Activated CD4-positive, alpha-beta T cell treated with anti-CD3 and anti-CD28 coated beads, Interleukin-2, amount 50 U/mL, for 4 hours (primary cell): ENCODE measurements around the gene OPCML.

Experiments
- DNase-seq, 2 experiments: peaks; one replicate each; pipeline ENCODE4 v3.0.0-alpha.2; 2020

Gene OPCML

GRCh38 chr11:132822276-132822675 lies 710.0 kb downstream of the OPCML start:
- DNase-seq: no peak

DNA sequence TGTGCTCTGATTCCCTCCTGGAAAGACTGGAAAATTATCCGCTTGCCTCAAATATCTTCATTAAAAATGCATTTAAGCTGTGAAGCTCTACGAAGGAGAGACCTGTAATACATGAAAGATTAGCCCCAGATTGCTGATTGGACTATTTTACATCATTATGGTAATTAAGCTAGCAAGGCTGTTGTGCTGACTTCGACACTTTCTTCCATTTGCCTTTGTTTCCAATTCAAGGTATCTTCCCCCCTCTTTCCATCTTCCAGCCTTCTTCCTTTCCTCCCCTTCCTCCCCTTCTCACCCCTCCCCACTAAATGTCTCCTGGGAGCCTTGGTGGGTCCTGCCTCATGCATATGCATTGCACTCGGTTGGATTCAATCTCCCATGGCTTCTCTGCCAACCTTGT lies 710.8 kb downstream of the OPCML start:
- no peak for DNase-seq

DNA sequence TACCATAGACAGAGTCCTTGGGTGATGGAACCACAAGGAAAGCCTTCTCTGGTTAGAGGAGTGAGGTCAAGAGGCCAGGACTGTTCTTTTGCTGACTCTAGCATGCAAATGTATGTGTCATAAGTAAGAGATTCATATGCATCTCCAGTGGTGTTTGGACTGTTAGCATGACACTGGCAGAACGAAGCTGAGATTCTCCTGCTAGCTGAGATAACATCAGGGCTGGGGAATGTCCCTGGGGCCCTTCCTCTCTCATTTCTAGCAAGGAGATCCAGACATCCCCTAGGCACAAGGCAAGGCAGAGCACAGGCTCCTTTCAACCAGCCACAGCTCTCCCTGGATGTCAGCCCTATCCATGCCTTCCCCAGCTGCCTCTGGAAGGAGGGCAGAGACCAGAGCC lies 711.3 kb downstream of the OPCML start:
- DNase-seq: no peak

- DNase-seq: no peak
These were observed 713.4 kb downstream of the OPCML start for GRCh38 chr11:132818951-132819350.

DNA sequence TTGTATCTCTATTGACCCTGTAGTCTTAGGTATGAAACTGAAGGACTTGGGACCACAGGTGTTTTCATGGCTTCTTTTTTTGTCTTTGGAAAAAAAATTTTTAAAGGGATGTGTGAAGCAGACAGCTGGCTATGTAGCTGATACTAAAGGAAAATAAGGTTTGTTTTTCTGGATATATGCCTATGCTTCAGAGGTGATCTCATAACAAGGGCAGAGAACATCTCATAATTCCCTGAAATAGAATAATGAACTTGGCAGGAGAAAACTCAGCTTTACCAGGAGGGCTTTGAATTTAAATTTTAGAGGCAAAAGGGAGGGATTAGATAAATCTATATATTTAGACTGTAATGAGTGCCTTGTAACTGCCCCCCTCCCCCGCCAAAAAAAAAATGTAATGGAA lies 714.9 kb downstream of the OPCML start:
- DNase-seq: no peak

GRCh38 chr11:132814410-132814809 lies 717.9 kb downstream of the OPCML start:
- DNase-seq: no peak

DNA sequence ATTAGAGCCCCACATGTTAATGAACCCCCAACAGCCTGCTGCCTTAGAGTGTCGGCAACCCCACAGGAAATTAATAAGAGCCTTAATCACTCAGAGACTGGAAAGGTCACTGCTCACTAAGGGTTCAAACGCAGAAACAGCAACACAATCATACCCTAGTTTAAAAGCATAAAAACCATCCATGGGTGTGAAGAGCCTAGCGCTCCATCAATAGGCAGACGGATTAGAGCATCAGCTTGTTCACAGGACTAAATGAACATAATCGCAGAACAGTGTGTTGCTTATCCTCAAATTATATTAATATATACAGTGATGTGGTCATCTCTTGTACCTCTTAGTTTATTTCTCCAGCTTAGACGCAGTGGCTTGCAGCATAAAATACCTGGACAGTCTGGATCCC lies 720.7 kb downstream of the OPCML start:
- no peak for DNase-seq

- no peak for DNase-seq
These were observed 723.2 kb downstream of the OPCML start for GRCh38 chr11:132809070-132809469.

GRCh38 chr11:132804258-132804657 lies 728.0 kb downstream of the OPCML start:
- no peak for DNase-seq

GRCh38 chr11:132803436-132803835 lies 728.9 kb downstream of the OPCML start:
- no peak for DNase-seq

DNA sequence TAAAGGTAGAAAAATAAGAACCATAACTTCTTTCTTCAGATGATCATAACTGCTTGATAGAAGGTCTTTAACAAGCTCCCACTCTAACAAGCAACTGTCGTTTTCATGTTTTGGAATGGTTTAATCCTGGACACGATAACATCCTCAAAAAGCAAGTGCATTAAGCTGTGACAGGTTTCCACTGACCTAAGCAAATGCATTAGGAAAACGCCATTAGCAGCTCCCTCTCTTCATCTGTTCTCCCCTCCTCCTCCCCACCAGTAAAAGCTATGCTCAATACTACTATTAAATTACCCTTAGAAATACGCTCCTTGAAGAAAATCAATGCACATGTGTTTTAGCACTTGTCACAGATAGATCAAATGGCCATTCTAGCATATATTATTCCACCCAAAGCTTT lies 729.4 kb downstream of the OPCML start:
- DNase-seq: no peak

DNA sequence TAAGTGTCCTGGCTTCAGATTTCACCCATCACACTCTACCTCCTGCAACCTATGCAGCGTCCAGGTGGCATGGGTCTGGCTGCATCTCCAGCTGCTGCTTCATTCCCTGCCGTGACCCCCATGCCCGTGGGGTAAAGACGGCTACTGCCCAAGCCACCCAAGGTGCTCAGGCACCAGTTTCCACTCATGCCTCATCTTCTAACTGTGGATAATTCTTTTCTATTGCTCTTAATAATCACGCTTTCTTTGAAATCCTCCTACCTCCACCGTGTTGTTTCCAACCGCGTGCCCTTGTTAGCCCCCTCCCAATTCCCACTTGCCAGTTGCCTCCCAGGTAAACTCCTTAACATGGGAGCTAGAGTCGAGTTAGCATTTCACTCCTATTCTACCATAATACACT lies 738.5 kb downstream of the OPCML start:
- no peak for DNase-seq

GRCh38 chr11:132792341-132793140 lies 739.8 kb downstream of the OPCML start:
- DNase-seq: no peak

GRCh38 chr11:132790971-132791370 lies 741.3 kb downstream of the OPCML start:
- DNase-seq: no peak

- DNase-seq: no peak
These were observed 741.8 kb downstream of the OPCML start for GRCh38 chr11:132790466-132790865.

DNA sequence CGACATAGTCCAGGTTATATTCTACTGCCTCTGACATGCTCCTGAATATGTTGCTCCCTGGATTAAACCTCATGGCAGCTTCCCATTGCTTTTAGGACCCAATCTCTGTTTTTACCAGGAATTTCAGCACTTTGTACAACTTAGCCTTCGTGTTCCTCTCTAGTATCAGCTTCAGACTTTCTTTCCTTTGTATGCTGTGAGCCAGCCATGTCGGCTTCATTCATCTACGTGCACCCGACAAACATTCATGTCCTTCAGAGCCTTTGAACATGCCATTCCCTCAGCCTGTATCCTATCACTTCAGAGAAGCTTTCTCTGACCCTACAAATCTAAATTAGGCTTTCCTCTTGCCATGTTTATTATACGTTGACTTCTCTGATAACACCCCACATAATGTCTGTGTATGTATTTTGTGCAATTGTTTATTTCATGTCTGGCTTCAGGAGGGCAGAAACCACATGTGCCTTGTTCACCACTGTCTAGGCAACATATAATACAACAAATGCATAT lies 743.4 kb downstream of the OPCML start:
- no peak for DNase-seq

DNA sequence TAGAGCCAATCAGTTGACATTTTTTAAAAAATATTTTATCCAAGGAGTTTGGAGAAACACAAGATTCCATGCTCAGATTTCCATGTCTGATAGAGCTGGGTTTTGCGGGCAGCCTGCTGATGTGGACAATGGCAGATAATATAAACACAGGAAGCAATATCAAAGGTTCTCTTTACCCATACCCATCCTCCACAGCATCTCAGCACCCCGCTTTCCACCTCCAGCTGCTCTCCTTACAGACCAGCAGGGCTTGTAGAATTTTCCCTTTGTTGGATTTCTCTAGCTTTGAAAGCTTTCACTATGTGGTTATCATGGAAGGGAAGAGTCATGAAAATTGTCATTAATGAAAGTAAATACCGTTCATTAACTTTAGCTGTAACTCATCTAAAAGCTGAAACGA lies 746.4 kb downstream of the OPCML start:
- no peak for DNase-seq

DNA sequence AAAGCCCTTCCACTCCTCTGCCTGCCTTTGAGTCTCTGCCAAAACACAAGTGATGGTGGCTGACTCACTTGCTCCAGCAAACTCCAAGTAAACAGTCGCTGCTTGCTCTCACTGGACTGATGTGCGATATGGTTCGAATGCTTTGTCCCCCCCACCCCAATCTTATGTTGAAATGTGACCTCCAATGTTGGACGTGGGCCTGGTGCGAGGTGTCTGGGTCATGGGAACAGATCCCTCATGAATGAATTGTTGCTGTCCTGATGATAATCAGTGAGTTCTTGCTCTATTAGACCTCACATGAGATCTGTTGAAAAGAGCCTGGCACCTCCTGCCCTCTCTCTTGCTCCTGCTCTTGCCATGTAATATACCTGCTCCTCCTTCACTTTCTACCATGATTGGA lies 747.9 kb downstream of the OPCML start:
- DNase-seq: no peak

DNA sequence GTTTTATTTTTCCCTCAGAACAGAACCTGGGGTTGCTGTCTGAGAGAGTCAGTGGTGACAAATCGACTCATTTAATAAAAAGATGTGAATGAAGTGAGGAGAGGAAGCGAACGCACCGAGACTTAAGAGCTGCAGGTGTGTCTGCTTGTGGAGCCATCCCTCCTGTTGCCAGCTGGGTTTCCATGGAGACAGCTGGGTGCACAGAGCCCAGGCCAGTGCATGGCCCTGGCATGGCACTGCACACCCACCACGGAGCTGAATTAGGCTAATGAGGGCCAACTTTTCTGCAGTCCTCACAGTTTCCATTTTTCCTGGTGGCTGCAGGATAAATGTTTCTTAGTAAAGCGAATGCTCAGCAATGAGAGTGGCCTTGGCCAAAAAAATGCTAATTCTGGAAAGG lies 750.2 kb downstream of the OPCML start:
- DNase-seq: no peak

- DNase-seq: no peak
These were observed 752.3 kb downstream of the OPCML start for GRCh38 chr11:132780046-132780445.

DNA sequence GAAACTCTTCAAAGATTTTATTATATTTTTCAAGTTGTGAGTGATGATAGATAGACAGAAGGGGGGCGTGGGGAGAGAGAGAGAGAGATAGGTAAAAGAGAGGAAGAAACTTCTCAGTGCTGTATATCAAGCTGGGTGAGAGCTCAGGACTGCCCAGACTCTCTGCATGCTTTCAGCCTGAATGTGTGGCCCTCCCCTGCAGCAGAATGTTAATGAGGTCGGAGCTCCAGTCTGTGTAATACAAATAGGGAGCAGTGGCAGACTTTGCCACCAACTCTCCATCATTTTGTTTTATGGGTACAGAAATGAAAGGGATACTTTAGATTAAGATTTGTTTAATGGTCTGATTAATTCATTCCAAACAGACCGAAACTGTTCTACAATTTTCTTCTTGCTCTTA lies 752.8 kb downstream of the OPCML start:
- no peak for DNase-seq

DNA sequence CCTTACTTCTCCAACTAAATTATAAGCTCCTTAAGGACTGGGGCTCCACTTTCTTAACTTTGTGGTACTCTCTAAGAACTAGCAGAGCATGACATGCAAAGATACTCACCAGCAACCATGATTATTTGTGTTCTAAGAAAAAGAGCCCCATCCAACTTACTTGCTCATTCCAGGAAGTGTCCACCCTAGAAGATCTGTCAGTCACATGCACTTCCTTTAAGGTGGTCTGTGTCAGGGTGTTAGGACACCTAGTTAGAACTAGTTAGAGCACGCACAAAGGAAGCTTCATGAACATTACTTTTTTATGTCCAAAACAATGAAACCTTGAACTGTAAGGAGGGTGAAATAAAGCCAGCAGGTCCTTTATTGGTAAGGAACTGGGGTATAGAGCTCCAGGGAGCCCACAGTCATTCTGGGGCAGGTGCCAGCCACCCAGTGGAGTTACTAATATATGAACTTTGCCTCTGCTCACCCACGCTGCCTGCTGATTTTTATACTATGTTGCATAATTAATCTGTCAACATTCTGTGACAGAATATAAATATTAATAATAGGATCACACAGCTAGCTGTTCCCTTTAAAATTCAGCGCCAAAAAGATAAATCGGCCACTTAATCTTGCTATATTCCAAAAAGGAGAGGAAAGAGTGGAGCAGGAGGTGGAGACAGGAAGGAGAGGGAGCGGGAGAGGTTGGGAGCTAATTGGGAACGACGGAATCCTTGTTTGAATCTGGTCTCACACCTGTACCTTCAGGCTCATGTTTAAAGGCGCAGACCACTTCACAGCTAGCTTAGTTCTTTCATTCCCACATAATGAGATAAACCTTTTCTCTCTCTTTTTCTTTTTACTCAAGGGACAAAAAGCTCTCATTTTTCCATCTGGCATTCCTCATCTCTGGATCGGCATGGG lies 755.0 kb downstream of the OPCML start:
- no peak for DNase-seq

- DNase-seq: no peak
These were observed 758.5 kb downstream of the OPCML start for GRCh38 chr11:132773751-132774150.
